ENCODE data around the gene ZNF609.
A peak's percentile ranks its signal among the peaks of the same experiment; 100 is the strongest.

ZNF609 gene

GRCh38 chr15:64580696-64581407, 120.5 kb downstream of the ZNF609 start:
- no peak for TF ChIP-seq CTCF (conservative IDR thresholded peaks at IDR 0.05)
- no peak overlapping the region for H3K27ac ChIP-seq

GRCh38 chr15:64581408-64581761, 121.0 kb downstream of the ZNF609 start:
- no peak for TF ChIP-seq CTCF (conservative IDR thresholded peaks at IDR 0.05)
- H3K27ac ChIP-seq, result no peak overlapping the region

- TF ChIP-seq CTCF (conservative IDR thresholded peaks at IDR 0.05), result no peak
- H3K27ac ChIP-seq, result no peak overlapping the region
Measured at GRCh38 chr15:64582202-64582601, 121.8 kb downstream of the ZNF609 start.

- H3K27ac ChIP-seq, result no peak overlapping the region
- TF ChIP-seq CTCF (conservative IDR thresholded peaks at IDR 0.05), result no peak
Measured at GRCh38 chr15:64583519-64583918, 123.1 kb downstream of the ZNF609 start.

- no peak overlapping the region for H3K27ac ChIP-seq
- no peak for TF ChIP-seq CTCF (conservative IDR thresholded peaks at IDR 0.05)
Measured at GRCh38 chr15:64583983-64584382, 123.6 kb downstream of the ZNF609 start.

GRCh38 chr15:64586259-64586870, 126.0 kb downstream of the ZNF609 start:
- no peak overlapping the region for H3K27ac ChIP-seq
- no peak for TF ChIP-seq CTCF (conservative IDR thresholded peaks at IDR 0.05)

- TF ChIP-seq CTCF (conservative IDR thresholded peaks at IDR 0.05), result no peak
- H3K27ac ChIP-seq, result peak overlapping the region; percentile 67; the same call in 1 of the 2 replicates
Measured at GRCh38 chr15:64586984-64587383, 126.6 kb downstream of the ZNF609 start.
